NCI-H2171 (cell line): ENCODE measurements around the gene HLA-DQA1.
"Not testable (repeated sequence)": the region's sequence is repeated elsewhere in the genome, so short reads cannot be mapped to it uniquely, and the experiment has no call there.

Source experiments
- DNase-seq: peaks from one replicate; lab custom pipeline; 2025; lab: John Stamatoyannopoulos, UW

The HLA-DQA1 gene

GRCh38 chr6:32659856-32660595 lies 22.8 kb downstream of the HLA-DQA1 start:
- DNase-seq: no peak

- DNase-seq: no peak
Measured at GRCh38 chr6:32662099-32662498, 24.9 kb downstream of the HLA-DQA1 start.

- DNase-seq: no peak
Measured at GRCh38 chr6:32662836-32663235, 25.6 kb downstream of the HLA-DQA1 start.

- DNase-seq: no peak
Measured at GRCh38 chr6:32664354-32664753, 27.1 kb downstream of the HLA-DQA1 start.

GRCh38 chr6:32664827-32665362 lies 27.7 kb downstream of the HLA-DQA1 start:
- DNase-seq: no peak

GRCh38 chr6:32665661-32666060 lies 28.5 kb downstream of the HLA-DQA1 start:
- DNase-seq: no peak

- no peak for DNase-seq
Measured at GRCh38 chr6:32666420-32667300, 29.5 kb downstream of the HLA-DQA1 start, which contains the start of gene HLA-DQB1. Gene HLA-DQB1, minus strand, starts transcription at chr6:32666657. Its CDS starts 50 bp downstream, at chr6:32666607.

- no peak for DNase-seq
Measured at GRCh38 chr6:32668226-32668747, 31.1 kb downstream of the HLA-DQA1 start.

GRCh38 chr6:32669240-32669639 lies 32.0 kb downstream of the HLA-DQA1 start:
- no peak for DNase-seq

- no peak for DNase-seq
Measured at GRCh38 chr6:32669893-32670292, 32.7 kb downstream of the HLA-DQA1 start.

- DNase-seq: not testable (repeated sequence)
Measured at GRCh38 chr6:32671908-32672307, 34.7 kb downstream of the HLA-DQA1 start.

- not testable (repeated sequence) for DNase-seq
Measured at GRCh38 chr6:32674123-32674522, 36.9 kb downstream of the HLA-DQA1 start.

- no peak for DNase-seq
Measured at GRCh38 chr6:32679492-32679891, 42.3 kb downstream of the HLA-DQA1 start.

- DNase-seq: no peak
Measured at GRCh38 chr6:32680055-32680454, 42.8 kb downstream of the HLA-DQA1 start.

GRCh38 chr6:32684246-32684645 lies 47.0 kb downstream of the HLA-DQA1 start:
- no peak for DNase-seq

GRCh38 chr6:32685603-32686002 lies 48.4 kb downstream of the HLA-DQA1 start:
- DNase-seq: no peak

- no peak for DNase-seq
Measured at GRCh38 chr6:32689531-32690501, 52.6 kb downstream of the HLA-DQA1 start.

- no peak for DNase-seq
Measured at GRCh38 chr6:32692019-32692418, 54.8 kb downstream of the HLA-DQA1 start.
